T47D (cell line): ENCODE results near the gene CARD10.

ENCODE experiments used
- DNase-seq, 2 experiments: peaks; one replicate each; pipeline versions ENCODE4 v3.0.0 to v3.0.0-alpha.2; 2011 to 2012; ENCODE audit warnings: low read depth in 1 of 2, low spot score in 1 of 2
- JUND ChIP-seq: IDR thresholded peaks from 2 replicates; pipeline ENCODE4 v1.6.1; 2012; ENCODE audit warnings: low read depth
- in situ Hi-C: cut with HindIII; loops from 2 replicates; pipeline ENCODE4 v1.10.0; 2016; ENCODE audit warnings: low sequenced_read_pairs, low pct_unique_long_range_greater_than_20kb

Gene CARD10

DNA sequence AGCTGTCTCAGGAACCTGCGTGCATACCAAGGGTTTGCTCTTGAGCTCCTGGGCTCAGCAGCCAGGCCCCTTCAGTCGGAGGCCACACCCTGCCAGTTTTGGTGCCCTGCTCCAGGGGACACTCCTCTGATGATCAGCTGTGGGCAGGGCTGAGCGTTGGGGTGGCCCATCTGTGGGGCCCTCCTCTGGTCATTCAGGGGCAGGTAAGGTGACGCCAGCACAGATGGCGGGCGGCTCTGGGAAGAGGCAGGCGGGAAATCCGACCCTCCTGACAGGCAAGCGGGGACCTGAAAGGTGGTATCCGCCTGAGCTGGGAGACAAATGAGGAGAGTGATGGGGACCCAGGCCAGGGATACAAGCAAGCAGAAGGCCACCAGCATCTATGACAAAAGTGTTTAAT is 29.2 kb downstream of the CARD10 start:
- TF ChIP-seq JUND, result no peak
- in situ Hi-C loops, result no loop called here
- DNase-seq, result no peak

DNA sequence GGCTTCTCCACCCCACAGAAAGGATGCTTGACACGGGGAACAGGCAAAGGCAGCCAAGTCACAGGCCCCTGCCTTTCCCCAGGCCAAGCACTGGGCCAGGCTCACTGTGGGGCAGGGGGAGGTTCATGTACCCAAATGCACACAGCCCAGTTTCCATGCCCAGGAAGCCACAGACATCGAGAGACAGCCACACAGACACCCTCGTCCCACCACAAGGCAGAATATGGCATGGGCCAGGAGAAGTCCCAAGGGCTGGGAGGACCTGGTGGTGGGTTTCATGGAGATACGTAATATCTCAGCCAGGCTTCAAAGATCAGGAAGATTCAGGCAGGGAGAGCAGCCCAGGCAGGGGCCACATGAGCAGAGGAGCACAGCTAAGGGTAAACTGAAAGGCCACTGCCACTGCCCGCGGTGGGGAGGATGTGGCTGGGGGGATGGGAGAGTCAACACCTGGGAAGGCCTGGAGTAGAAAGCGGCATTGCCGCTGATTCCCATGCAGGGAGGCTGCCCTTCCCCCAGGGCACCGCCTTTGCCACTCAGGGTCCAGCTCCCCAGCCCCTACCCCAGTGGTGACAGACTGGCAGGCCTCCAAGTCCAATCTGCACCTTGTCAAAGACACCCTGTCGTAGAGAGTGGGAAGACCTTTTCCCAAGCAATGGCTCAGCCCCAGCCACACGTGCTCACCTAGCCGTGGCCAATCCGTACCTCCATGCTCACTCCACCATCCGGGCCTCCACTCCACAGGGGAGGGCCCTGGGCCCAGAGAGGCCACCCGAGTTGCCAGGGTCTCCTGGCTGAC is 30.7 kb downstream of the CARD10 start:
- no peak for TF ChIP-seq JUND
- DNase-seq, result no peak
- in situ Hi-C loops, result no loop called here

DNA sequence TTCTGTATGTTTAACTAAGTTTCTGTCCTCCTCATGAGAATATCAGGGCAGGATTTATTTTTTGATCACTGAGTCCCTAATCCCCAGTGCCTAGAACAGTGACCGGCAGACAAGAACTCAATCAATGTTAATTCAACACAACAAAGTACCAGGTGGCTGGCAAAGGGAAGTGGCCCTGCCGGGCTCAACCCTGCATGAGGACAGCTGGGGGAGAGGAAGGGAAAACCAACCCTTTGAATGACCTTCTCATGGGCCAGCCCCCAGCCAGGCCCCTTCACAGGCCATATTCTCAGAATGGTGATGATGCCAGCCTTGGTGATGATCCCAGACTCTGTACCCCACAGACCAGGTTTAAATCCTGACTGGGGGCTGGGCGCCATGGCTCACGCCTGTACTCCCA is 31.6 kb downstream of the CARD10 start:
- TF ChIP-seq JUND, result no peak
- in situ Hi-C loops, result no loop called here
- no peak for DNase-seq

DNA sequence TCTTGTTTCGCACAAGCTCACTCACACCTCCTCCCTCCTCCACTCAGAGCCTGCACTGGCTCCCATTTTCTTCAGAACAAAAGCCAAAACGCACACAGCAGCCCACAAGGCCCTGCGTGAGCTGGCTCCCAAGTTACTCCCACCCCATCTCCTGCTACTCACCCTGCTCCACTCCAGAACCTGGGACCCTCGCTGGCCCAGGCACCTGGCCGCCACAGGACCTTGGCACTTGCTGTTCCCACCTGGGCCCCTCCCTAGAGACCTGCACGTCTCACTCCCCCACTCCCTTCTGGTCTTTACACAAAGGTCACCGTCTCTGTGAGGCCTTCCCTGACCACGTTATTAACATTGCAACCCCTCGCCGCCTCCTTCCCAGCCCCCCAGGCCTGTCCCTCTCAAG is 32.1 kb downstream of the CARD10 start:
- DNase-seq, result no peak

DNA sequence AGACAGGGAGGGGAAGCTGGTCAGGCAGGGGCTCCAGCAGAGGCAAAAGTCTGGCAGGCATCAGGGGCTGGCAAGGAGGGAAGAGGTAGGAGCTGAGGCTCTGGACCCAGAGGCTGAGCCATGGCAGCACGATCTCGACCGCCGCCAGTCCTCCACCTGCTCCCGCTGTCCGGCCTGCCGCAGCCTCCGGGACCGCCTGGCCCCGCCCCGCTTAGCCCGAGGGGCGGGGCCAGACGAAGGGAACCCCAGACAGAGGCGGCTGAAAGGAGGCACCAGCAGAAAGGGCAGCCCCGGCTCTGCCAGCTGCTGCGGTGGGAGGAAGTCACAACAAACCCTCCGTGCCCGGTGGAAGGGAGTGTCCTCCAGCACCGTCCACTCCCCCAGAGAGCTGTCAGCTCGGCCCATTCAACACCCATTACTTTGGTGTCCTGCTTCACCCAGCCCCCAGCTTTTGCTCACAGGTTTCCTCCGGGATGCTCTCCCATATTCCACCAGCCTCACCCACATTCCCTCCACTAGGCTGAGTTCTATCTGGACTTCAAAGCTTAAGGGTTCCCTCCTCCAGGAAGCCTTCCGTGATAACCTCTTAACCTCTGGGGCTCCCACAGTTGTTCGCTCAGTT is 32.9 kb downstream of the CARD10 start, which contains the start of gene MFNG:
TSS of gene MFNG (minus strand) at position 161 of the 622 bp plus-strand sequence. CDS start 207 bp downstream, outside the sequence.
- in situ Hi-C loops, result no loop called here
- peak; percentile 69 for DNase-seq
- TF ChIP-seq JUND, result no peak

More for the DNA sequence above, 32.1 kb downstream of the CARD10 start:
- in situ Hi-C loops, result no loop called here
- TF ChIP-seq JUND, result no peak

DNA sequence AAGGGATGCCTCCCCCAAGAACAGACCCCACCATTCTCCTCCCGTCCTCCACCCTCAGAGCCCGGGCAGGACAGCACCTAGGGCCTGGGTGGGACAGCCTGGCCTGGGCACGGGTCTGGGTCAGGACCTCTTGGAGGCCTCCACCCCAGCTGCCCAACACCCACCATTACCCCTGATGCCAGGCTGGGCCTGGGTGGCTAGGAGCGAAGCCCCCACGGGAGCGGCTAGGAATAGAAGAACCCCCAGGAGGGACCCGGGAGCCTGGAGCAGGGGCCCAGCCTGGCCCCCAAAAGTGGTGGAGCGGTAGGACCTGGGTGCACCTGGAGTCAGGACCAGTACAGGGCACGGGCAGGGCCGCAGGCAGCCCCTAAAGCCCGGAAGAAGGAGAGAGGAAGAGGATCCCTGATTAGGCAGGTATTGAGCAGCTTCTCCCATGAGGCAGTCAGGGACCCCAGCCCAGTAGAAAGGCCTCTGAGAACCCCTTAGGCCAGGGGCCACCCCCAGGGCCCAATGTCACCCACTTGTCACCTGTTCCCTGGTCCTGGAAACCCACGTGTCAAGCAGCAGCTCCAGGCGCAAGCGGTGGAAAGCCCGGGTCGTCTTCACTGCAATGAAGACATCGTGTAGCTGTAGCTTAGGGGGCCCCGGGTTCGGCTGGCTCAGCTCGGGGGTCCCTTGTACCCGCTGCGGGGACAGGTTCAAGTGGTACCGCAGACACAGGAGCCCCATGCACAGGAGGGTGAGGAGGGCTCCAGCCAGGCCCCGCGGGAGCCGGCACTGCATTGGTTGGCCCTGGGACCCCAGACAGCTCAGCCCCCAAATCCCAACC is 33.6 kb downstream of the CARD10 start:
- no peak for TF ChIP-seq JUND
- no peak for DNase-seq
- in situ Hi-C loops, result no loop called here

DNA sequence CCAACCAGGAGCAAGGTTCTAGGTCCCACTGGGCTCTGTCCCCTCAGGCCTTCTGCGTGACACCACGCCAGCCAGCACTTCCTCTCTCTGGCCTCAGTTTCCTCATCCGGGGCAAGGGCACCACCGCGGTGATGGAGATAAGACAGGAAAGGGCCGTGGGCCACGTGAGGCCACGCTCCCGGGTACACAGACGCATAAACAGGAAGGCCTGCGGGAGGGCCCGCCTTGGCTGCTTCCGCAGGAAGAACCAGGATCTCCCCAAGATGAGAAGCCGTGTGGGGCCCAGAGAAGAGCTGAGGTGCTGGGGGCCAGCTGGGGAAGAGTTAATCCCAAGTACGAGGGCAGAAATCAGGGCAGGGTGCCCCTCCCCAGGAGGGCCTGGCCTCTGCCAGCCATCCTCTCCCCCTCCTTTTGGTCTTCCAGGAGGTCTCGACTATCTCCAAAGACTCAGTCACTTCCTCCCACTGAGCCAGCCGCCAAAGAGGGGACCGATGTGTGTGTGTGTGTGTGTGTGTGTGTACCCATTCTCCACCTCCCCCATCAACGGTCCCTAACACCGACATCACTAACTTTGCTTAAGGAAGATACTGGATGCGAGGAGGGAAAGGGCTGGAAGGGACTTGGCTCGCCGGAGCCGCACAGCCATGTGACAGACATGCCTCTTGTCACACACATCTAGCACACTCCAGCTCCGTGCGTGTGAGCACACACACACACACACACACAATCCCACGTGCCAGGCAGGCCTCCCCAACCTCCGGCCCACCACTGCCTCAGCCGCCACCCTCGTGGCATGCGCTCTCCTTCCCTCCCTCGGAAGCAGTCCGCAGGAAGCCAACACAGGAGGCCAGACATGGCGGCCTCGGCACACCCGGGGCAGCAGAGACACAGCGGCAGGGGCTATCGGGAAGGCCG is 34.5 kb downstream of the CARD10 start:
- no peak for TF ChIP-seq JUND
- in situ Hi-C loops, result no loop called here
- DNase-seq, result no peak

DNA sequence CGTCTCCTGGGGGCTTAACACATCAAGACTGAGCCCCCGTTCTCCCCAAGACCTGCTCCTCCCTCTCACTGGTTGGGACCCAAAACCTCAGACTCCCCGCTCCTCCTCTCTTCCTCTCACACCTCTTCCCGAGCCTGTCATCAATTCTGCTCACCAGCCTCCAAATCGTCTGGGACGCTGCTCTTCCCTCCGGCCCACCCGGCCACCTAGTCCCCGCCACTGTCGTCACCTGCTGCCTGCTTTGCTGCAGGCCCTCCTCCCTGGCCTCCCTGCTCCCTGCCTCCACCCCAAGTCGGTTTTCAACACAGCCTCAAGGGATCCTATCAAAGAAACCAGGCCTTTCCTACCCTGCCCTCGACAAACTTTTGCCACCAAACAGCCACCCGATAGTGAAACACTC is 36.2 kb downstream of the CARD10 start:
- TF ChIP-seq JUND, result no peak
- in situ Hi-C loops, result no loop called here
- no peak for DNase-seq

DNA sequence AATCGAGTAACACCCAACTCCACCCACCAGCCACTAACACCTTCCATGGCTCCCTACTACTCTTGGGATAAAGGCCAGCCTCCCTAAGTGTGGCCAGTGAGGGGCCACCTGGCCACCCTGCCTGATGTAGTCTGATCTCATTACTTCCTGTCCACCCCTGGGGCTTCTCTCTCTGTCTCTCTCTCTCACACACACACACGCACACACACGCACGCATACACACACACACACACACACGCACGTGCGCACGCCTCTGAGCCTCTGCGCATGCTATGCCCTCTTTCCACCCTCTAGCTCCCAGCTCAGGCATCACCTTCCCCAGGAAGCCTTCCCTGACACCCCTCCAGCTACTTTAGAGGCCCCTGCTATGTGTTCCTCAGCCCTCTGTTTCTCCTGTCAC is 37.0 kb downstream of the CARD10 start:
- no peak for DNase-seq
- in situ Hi-C loops, result no loop called here

DNA sequence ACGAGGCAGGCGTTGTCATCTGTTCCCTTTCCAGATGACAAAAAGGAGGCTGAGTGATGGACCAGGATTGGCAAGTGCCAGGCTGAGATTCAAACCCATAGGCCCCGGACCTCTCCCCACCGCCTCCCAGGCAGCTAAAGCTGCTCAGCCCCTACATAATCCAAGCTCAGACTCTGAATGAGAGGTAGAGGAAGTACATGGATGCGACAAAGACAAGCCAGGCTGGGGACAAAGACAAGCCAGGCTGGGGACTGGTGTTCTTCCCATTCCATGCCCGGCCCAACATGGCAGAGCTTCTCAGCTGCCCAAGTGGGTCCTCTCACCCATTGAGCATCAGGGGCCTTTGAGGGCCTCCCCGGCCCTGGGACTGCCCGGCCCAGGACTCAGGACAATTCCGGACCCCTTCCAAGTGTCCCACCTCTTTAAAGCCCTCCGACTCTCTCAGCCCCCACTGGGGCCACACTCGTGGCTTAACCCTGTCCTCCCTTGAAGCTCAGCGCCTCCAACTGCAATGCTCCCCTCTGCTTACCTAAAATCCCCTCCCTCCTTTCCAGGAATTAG is 37.8 kb downstream of the CARD10 start:
- in situ Hi-C loops, result no loop called here

More for the DNA sequence above, 37.0 kb downstream of the CARD10 start:
- TF ChIP-seq JUND, result no peak

More for the DNA sequence above, 37.8 kb downstream of the CARD10 start:
- DNase-seq, result no peak
- no peak for TF ChIP-seq JUND
